DND-41 (cell line): ENCODE measurements around the gene B4GALT1.
A peak's percentile ranks its signal among the peaks of the same experiment; 100 is the strongest.

Experiments used
- ATAC-seq: fragments of 200-7000 bp; cut with Tn5 transposase; 3 replicates; pipeline ENCODE4 v1.9.1; 2021; ENCODE audit warnings: low read depth; ENCODE audit not compliant: insufficient read depth
- DNase-seq: peaks from one replicate; pipeline ENCODE4 v3.0.0-alpha.2; 2020
- H2AFZ ChIP-seq: 2 replicates; pipeline ENCODE4 v1.6.0; 2012; ENCODE audit warnings: low read depth, low read length
- H3K27ac ChIP-seq: 2 replicates; pipeline ENCODE4 v1.5.1; 2012; ENCODE audit warnings: low read length, inconsistent platforms
- H3K27me3 ChIP-seq: fragments of 200-600 bp; sonication (generic); 2 replicates; pipeline ENCODE4 v1.6.0; 2012; ENCODE audit warnings: low read length, mild to moderate bottlenecking, inconsistent platforms; ENCODE audit not compliant: insufficient read depth, poor library complexity
- H3K36me3 ChIP-seq: 2 replicates; pipeline ENCODE4 v1.5.1; 2012; ENCODE audit warnings: low read length, inconsistent platforms; ENCODE audit not compliant: insufficient read depth
- H3K4me1 ChIP-seq: 2 replicates; pipeline ENCODE4 v1.5.1; 2012; ENCODE audit warnings: mild to moderate bottlenecking, low read length; ENCODE audit not compliant: insufficient read depth
- H3K4me2 ChIP-seq: 2 replicates; pipeline ENCODE4 v1.6.0; 2012; ENCODE audit warnings: mild to moderate bottlenecking, moderate library complexity, low read length, inconsistent platforms; ENCODE audit not compliant: insufficient read depth
- H3K4me3 ChIP-seq, 2 experiments: fragments of 200-600 bp in 1 of 2; shearing (Covaris generic) in 1 of 2; 2 replicates each; pipeline ENCODE4 v1.5.1; 2012 to 2016; ENCODE audit warnings: inconsistent platforms in 2 of 2, low read length in 2 of 2, mild to moderate bottlenecking in 2 of 2, low read depth in 1 of 2, moderate library complexity in 1 of 2
- H3K79me2 ChIP-seq: 2 replicates; pipeline ENCODE4 v1.6.0; 2012; ENCODE audit warnings: low read length, inconsistent platforms; ENCODE audit not compliant: insufficient read depth
- H3K9ac ChIP-seq: 2 replicates; pipeline ENCODE4 v1.6.0; 2012; ENCODE audit warnings: low read depth, mild to moderate bottlenecking, inconsistent platforms, low read length, moderate library complexity
- H3K9me3 ChIP-seq: 2 replicates; pipeline ENCODE4 v1.5.1; 2012; ENCODE audit warnings: low read length, moderate library complexity, mild to moderate bottlenecking, inconsistent platforms; ENCODE audit not compliant: insufficient read depth, severe bottlenecking
- H4K20me1 ChIP-seq: 2 replicates; pipeline ENCODE4 v1.6.0; 2012; ENCODE audit warnings: low read length; ENCODE audit not compliant: insufficient read depth
- EZH2 ChIP-seq: IDR thresholded peaks from 3 replicates; pipeline ENCODE4 v1.6.1; 2012; ENCODE audit warnings: borderline replicate concordance, low read depth, mild to moderate bottlenecking, moderate library complexity, low read length, inconsistent platforms; ENCODE audit not compliant: severe bottlenecking
- TF ChIP-seq, protein P1 (sequence below): IDR thresholded peaks from 2 replicates; pipeline ENCODE4 v1.5.1; 2012; ENCODE audit warnings: borderline replicate concordance, low read length, moderate library complexity, mild to moderate bottlenecking; ENCODE audit not compliant: poor library complexity, severe bottlenecking; ENCODE audit errors: extremely low read depth

Gene B4GALT1

DNA sequence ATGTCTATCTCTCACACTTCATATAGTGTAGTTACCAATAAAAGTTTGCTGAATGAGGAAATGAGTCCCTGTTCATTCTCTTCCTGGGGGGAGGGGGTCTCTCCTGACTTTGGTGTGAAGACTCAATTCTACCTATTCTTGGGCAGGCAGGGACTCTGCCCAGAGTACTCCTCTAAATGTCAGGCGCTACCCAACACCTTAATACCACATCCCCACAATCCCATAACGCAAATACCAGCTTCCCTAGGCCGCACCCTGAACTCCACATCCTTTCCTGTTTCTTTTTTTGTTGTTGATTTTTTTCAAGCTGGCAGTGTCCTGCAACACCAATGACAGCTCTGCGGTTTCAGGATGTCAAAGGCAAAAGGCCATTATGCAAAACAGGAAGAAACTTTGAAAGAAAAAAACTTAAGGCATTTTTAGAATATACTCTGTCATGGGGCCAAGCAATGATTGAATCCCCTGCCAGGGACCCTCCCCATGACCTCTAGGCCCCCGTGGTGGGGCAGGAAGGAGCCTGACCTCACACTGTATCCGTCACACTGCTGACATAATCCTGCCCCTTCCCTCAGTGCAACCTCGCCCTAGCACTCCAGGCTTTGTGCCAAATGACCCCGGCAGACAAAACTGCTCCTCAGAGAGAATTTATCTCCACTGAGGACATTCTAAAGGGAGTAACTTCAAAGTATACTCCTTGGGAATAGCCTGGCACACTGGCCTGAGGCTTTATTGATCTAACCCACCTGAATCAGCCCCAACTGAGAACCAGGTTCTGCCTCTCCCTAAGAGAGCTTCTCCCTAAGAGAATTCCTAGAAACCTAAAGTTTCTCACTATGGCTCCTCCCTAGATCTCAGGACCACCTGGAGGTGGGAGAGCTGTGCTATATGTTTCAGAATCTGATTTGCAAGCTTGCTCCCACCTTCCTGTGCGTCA is 8.0 kb downstream of the B4GALT1 start:
- Histone ChIP-seq H3K4me3 (no peak overlapping the region), H3K27ac (no peak overlapping the region), H3K36me3 (no peaks in the 10 kb centered on the region), H3K79me2 (peaks cover 56% of the 10 kb centered on the region), H3K27me3 (no peaks in the 10 kb centered on the region), H4K20me1 (peaks cover 29% of the 10 kb centered on the region; the same call in 1 of the 2 replicates), H2AFZ (no peak overlapping the region), H3K4me1 (peaks cover 21% of the 10 kb centered on the region), H3K4me2 (no peak overlapping the region; the same call in 1 of the 2 replicates), H3K9me3 (no peaks in the 10 kb centered on the region), H3K9ac (no peak overlapping the region)
- DNase-seq (no peak), ATAC-seq (peak; percentile 37; the same call in 1 of the 3 replicates)
- TF ChIP-seq, protein P1, sequence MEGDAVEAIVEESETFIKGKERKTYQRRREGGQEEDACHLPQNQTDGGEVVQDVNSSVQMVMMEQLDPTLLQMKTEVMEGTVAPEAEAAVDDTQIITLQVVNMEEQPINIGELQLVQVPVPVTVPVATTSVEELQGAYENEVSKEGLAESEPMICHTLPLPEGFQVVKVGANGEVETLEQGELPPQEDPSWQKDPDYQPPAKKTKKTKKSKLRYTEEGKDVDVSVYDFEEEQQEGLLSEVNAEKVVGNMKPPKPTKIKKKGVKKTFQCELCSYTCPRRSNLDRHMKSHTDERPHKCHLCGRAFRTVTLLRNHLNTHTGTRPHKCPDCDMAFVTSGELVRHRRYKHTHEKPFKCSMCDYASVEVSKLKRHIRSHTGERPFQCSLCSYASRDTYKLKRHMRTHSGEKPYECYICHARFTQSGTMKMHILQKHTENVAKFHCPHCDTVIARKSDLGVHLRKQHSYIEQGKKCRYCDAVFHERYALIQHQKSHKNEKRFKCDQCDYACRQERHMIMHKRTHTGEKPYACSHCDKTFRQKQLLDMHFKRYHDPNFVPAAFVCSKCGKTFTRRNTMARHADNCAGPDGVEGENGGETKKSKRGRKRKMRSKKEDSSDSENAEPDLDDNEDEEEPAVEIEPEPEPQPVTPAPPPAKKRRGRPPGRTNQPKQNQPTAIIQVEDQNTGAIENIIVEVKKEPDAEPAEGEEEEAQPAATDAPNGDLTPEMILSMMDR, result no peak
- TF ChIP-seq EZH2, result no peak

DNA sequence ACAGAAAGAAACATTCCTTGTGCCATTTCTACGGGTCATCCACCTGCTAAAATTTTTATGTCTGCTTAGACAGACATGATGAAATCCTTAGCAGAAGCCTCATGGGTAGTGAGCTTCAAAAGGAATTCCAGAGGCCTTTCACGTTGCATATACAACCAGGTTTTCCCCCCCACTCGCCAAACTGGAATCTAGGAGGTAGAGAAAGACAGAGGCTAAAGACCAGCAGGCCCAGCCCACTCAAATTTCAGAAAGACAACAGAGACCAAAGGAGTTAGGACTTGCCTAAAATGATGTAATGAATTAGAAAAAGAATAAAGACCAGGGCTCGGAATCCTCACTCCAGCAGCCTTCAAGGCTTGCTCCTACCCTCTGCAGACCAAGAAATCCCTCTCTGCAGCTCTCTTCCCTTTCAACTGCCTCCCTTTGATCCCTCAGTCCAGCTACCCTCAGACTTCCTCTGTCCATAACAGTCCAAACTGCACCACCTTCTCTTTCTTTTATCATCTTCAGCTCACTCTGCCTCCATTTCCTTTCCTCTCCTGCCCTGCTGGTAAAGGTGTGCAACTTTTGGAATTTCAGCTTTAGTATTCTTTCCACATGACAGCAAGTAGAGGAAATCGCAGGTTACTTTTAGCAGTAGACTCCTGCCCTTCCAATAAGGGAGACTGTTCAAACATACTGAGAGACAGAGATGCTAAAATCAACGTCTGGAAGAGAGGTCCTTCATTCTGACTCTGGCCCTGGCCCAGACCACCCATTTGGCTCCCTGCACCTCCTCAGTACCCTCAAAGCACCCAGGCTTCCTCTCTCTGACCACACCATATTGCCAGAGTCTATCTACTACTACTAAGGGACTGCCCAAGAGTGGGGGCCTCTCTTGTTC is 8.9 kb downstream of the B4GALT1 start:
- Histone ChIP-seq H3K36me3 (no peaks in the 10 kb centered on the region), H3K79me2 (peaks cover 47% of the 10 kb centered on the region), H3K27me3 (no peaks in the 10 kb centered on the region), H2AFZ (no peak overlapping the region), H3K4me2 (no peak overlapping the region), H3K4me1 (peaks cover 12% of the 10 kb centered on the region), H4K20me1 (peaks cover 23% of the 10 kb centered on the region; the same call in 1 of the 2 replicates), H3K27ac (no peak overlapping the region), H3K4me3 (no peak overlapping the region), H3K9ac (no peak overlapping the region), H3K9me3 (no peaks in the 10 kb centered on the region)
- TF ChIP-seq, protein P1, result no peak
- no peak for TF ChIP-seq EZH2
- ATAC-seq (no peak; the same call in 2 of the 3 replicates), DNase-seq (no peak)

DNA sequence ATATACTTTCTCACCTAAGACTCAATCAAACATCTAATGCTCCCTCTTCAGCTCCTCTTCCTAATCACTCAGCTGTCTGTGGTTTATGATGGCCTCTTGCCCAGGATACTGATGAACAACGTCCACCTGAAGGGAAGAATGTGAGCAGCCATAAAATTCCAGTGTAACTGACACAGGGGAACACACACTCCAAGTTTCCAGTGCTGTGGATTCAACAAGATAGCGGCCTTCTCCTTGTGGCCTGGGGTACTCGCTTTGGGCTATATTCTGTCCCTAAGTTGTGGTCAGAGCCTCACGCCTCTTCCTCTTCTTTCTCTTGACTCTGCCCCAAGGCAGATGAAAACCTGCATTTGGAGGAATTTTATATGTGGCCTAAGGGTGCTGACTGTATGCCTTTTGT is 11.7 kb downstream of the B4GALT1 start:
- Histone ChIP-seq H3K9me3 (no peaks in the 10 kb centered on the region), H3K36me3 (no peaks in the 10 kb centered on the region), H2AFZ (no peak overlapping the region), H3K9ac (no peak overlapping the region), H3K4me1 (peaks cover 12% of the 10 kb centered on the region), H3K27ac (no peak overlapping the region), H3K27me3 (no peaks in the 10 kb centered on the region), H4K20me1 (peaks cover 9% of the 10 kb centered on the region; the same call in 1 of the 2 replicates), H3K79me2 (peaks cover 34% of the 10 kb centered on the region), H3K4me3 (no peak overlapping the region), H3K4me2 (no peak overlapping the region)
- TF ChIP-seq, protein P1, result no peak
- no peak for TF ChIP-seq EZH2
- no peak for ATAC-seq
- DNase-seq, result no peak
